IMR-90 (cell line): ENCODE results near the gene TEK. TPM values are rescaled to one million over a fixed set of nuclear protein-coding genes. Genes with fewer than 3 reads are reported as not detected.

Source experiments
- ATAC-seq: fragments of 200-7000 bp; cut with Tn5 transposase; 2 replicates; pipeline ENCODE4 v1.9.1; 2020; ENCODE audit warnings: low read depth, mild to moderate bottlenecking, moderate library complexity
- BruUV-seq: library from RNA; stranded (reverse); fragments of 400-500 nt; replicated peaks from 2 replicates; lab custom pipeline; 2021; lab: Mats Ljungman, UMichigan
- CTCF ChIA-PET: fragments of 300-600 bp; formaldehyde crosslinking; extraction: SDS; loops from one replicate; lab custom pipeline; 2021; ENCODE audit warnings: antibody characterized with exemption; lab: Yijun Ruan, JAX
- POLR2A ChIA-PET: fragments of 300-600 bp; sonication (Branson Sonifier 250); formaldehyde crosslinking; loops from one replicate; lab custom pipeline; 2022; ENCODE audit warnings: antibody characterized with exemption; ENCODE audit not compliant: unreplicated experiment; lab: Charles Lee
- DNase-seq: peaks from one replicate; pipeline ENCODE4 v3.0.0; 2013
- H2AFZ ChIP-seq: replicated peaks from 2 replicates; pipeline ENCODE3; 2013; ENCODE audit warnings: low read length, mild to moderate bottlenecking; ENCODE audit not compliant: poor library complexity
- H2AK5ac ChIP-seq: 2 replicates; pipeline ENCODE4 v1.6.1; 2013; ENCODE audit warnings: low read depth, low read length, inconsistent platforms
- H2AK9ac ChIP-seq: replicated peaks from 2 replicates; pipeline ENCODE3; 2013; ENCODE audit warnings: mild to moderate bottlenecking, low read depth, low read length, moderate library complexity; ENCODE audit not compliant: poor library complexity
- H2BK120ac ChIP-seq: 2 replicates; pipeline ENCODE4 v1.6.1; 2013; ENCODE audit warnings: low read depth, low read length, inconsistent platforms
- H2BK15ac ChIP-seq: 3 replicates; pipeline ENCODE4 v1.6.1; 2013; ENCODE audit warnings: low read depth, low read length, inconsistent platforms
- H2BK20ac ChIP-seq: 2 replicates; pipeline ENCODE4 v1.6.1; 2013; ENCODE audit warnings: low read depth, mild to moderate bottlenecking, inconsistent platforms, low read length, moderate library complexity
- H2BK5ac ChIP-seq: 2 replicates; pipeline ENCODE4 v1.6.1; 2013; ENCODE audit warnings: mild to moderate bottlenecking, low read depth, low read length, inconsistent platforms; ENCODE audit not compliant: poor library complexity, severe bottlenecking
- H3K14ac ChIP-seq: replicated peaks from 2 replicates; pipeline ENCODE4 v1.6.1; 2013; ENCODE audit warnings: low read depth, low read length, inconsistent platforms
- H3K18ac ChIP-seq: 2 replicates; pipeline ENCODE4 v1.6.1; 2013; ENCODE audit warnings: low read depth, low read length, control low read depth
- H3K23ac ChIP-seq: 2 replicates; pipeline ENCODE4 v1.6.1; 2013; ENCODE audit warnings: low read depth, low read length, inconsistent platforms
- H3K27ac ChIP-seq: 2 replicates; pipeline ENCODE4 v1.5.1; 2013; ENCODE audit warnings: mild to moderate bottlenecking, control low read depth, low read length; ENCODE audit not compliant: insufficient read depth
- H3K27me3 ChIP-seq: 2 replicates; pipeline ENCODE4 v1.6.1; 2013; ENCODE audit warnings: low read length; ENCODE audit not compliant: control insufficient read depth, insufficient read depth
- H3K36me3 ChIP-seq: 2 replicates; pipeline ENCODE4 v1.6.1; 2013; ENCODE audit warnings: low read length, mixed read lengths; ENCODE audit not compliant: control insufficient read depth, insufficient read depth
- H3K4ac ChIP-seq: 2 replicates; pipeline ENCODE4 v1.6.1; 2013; ENCODE audit warnings: low read depth, low read length, inconsistent platforms
- H3K4me1 ChIP-seq: 2 replicates; pipeline ENCODE4 v1.6.1; 2013; ENCODE audit warnings: low read length, mixed read lengths; ENCODE audit not compliant: control insufficient read depth, insufficient read depth
- H3K4me2 ChIP-seq: 2 replicates; pipeline ENCODE4 v1.6.1; 2013; ENCODE audit warnings: low read depth, mild to moderate bottlenecking, control low read depth, low read length, moderate library complexity
- H3K4me3 ChIP-seq: 2 replicates; pipeline ENCODE4 v1.5.1; 2013; ENCODE audit warnings: low read depth, mild to moderate bottlenecking, control low read depth, low read length, moderate library complexity; ENCODE audit not compliant: insufficient read depth
- H3K56ac ChIP-seq: 2 replicates; pipeline ENCODE4 v1.6.1; 2013; ENCODE audit warnings: low read length, inconsistent platforms; ENCODE audit not compliant: insufficient read depth; ENCODE audit errors: extremely low read depth
- H3K79me1 ChIP-seq, 2 experiments: 2 replicates each; pipeline ENCODE4 v1.6.1; 2013; ENCODE audit warnings: low read length in 2 of 2, inconsistent platforms in 1 of 2, low read depth in 1 of 2
- H3K9ac ChIP-seq: 2 replicates; pipeline ENCODE4 v1.6.1; 2013; ENCODE audit warnings: low read depth, low read length, control low read depth
- H3K9me1 ChIP-seq: 2 replicates; pipeline ENCODE4 v1.6.1; 2013; ENCODE audit warnings: low read length, inconsistent platforms; ENCODE audit not compliant: insufficient read depth
- H3K9me3 ChIP-seq: 2 replicates; pipeline ENCODE4 v1.6.1; 2013; ENCODE audit warnings: low read length; ENCODE audit not compliant: control insufficient read depth, insufficient read depth
- H4K20me1 ChIP-seq: 2 replicates; pipeline ENCODE4 v1.6.1; 2013; ENCODE audit warnings: low read length, inconsistent platforms; ENCODE audit not compliant: insufficient read depth
- H4K5ac ChIP-seq: 2 replicates; pipeline ENCODE4 v1.6.1; 2013; ENCODE audit warnings: mild to moderate bottlenecking, low read depth, low read length, control low read depth
- H4K8ac ChIP-seq, 2 experiments: 2 replicates each; pipeline ENCODE4 v1.6.1; 2013; ENCODE audit warnings: low read depth in 2 of 2, low read length in 2 of 2, control low read depth in 1 of 2, inconsistent platforms in 1 of 2
- H4K91ac ChIP-seq: 2 replicates; pipeline ENCODE4 v1.6.1; 2013; ENCODE audit warnings: low read depth, low read length, inconsistent platforms; ENCODE audit not compliant: insufficient read depth
- BHLHE40 ChIP-seq: fragments of 150-350 bp; IDR thresholded peaks from 2 replicates; pipeline ENCODE4 v1.6.1; 2016; ENCODE audit warnings: mild to moderate bottlenecking, low read depth, low read length
- CEBPB ChIP-seq: IDR thresholded peaks from 2 replicates; pipeline ENCODE4 v1.6.1; 2012; ENCODE audit warnings: low read depth, low read length, improper control_type of control experiment
- FOS ChIP-seq: fragments of 150-350 bp; IDR thresholded peaks from 2 replicates; pipeline ENCODE4 v1.6.1; 2016; ENCODE audit warnings: low read depth, low read length
- WGBS, 2 experiments: methylation state at CpG; one replicate each; pipeline versions ENCODE4 v1.1.5 to v1.1.7; 2013; ENCODE audit warnings: missing lambda C conversion rate in 2 of 2; ENCODE audit not compliant: insufficient read length in 1 of 2; ENCODE audit errors: extremely low coverage in 2 of 2; 5-methylcytosine and 5-hydroxymethylcytosine counted together
- dilution Hi-C: fragments of 300-500 bp; cut with HindIII; formaldehyde crosslinking; loops from one replicate; pipeline ENCODE4 v1.14.3; 2018; ENCODE audit warnings: low sequenced_read_pairs; ENCODE audit not compliant: unreplicated experiment
- in situ Hi-C: fragments of 300-500 bp; cut with MboI; formaldehyde crosslinking; loops from 3 replicates; pipeline ENCODE4 v1.14.3; 2019; ENCODE audit warnings: low sequenced_read_pairs, inconsistent platforms, mixed read lengths
- intact Hi-C: fragments of 100-400 bp; cut with micrococcal nuclease; formaldehyde crosslinking; loops from 2 replicates; pipeline ENCODE4 v1.10.0; 2022
- polyA plus RNA-seq, 3 experiments: library from polyadenylated mRNA; depleted of rRNA; stranded (reverse); fragments of >200 nt; gene quantifications; 2 replicates each; pipeline ENCODE4 v1.2.3, GENCODE V29; 2012; ENCODE audit warnings: low replicate concordance in 1 of 3
- total RNA-seq: library from RNA; depleted of rRNA; stranded (reverse); fragments of >200 nt; gene quantifications from 2 replicates; pipeline ENCODE4 v1.2.3, GENCODE V29; 2012

The TEK gene
- total and polyA plus RNA-seq, 2 of the 4 experiments (the other 2 are of a cell fraction) = 6.3 to 11.7 TPM

DNA sequence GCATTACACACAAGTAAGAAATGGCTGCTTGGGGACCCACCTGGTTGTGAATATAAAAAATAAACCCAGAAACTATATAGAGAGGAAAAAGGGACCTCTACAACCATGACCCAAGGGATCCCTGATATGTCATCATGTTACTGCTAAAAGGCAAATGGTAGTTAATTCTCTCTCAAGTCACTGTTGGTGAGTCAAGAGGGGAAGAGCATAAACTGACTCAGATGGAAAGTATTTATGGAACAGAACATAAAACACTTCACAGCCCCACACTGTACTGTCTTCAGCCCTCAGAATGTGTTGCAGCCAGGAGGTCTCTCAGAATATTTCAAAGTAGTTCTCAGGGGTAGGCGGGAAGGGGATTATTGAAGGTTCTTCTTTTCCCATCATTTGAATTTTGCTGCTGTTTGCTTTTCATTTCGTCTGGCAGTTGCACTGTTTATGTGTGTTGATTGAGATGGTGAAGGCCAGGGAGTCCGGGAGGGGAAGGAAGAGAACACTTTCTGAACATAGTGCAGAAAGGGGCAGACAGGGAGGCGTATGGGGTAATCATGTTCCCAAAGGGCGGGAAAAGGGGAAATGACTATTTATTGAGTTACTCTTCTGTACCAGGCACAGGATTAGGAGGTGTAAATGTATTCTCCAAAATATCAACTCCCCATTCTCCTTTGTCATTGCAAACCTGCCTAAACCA is 85.5 kb downstream of the TEK start:
- peaks cover 12% of the 10 kb centered on the region for H3K36me3 ChIP-seq
- no TSS peak for BruUV-seq
- H4K8ac ChIP-seq = peak overlapping the region; percentile 48 to 65
- H3K4me1 ChIP-seq = peaks cover 17% of the 10 kb centered on the region
- H3K9me3 ChIP-seq = no peaks in the 10 kb centered on the region; the same call in 1 of the 2 replicates
- H3K27ac ChIP-seq = peak overlapping the region; percentile 70
- H3K27me3 ChIP-seq = no peaks in the 10 kb centered on the region
- H2BK20ac ChIP-seq = peak overlapping the region; percentile 89
- H2BK120ac ChIP-seq = peak overlapping the region; percentile 89
- peak overlapping the region; percentile 76 for H3K4ac ChIP-seq
- H3K9ac ChIP-seq = 0 out of 2 replicates have a peak overlapping the region, but pooled peaks have one; percentile 3
- H2AK5ac ChIP-seq = peak overlapping the region; percentile 40; the same call in 1 of the 2 replicates
- in situ Hi-C loops (no loop called here), dilution Hi-C loops (no loop called here), intact Hi-C loops (no loop called here)
- H4K20me1 ChIP-seq = no peaks in the 10 kb centered on the region
- ChIA-PET CTCF (no interaction called here), POLR2A (no interaction called here)
- peak; percentile 79 for TF ChIP-seq CEBPB
- no peak for TF ChIP-seq BHLHE40
- peak; percentile 70; the same call in 1 of the 2 replicates for TF ChIP-seq FOS
- no peak overlapping the region for H2AFZ ChIP-seq
- DNase-seq (peak; percentile 87), ATAC-seq (peak; percentile 93)
- peak overlapping the region; percentile 84 for H2BK5ac ChIP-seq
- H3K56ac ChIP-seq = peak overlapping the region; percentile 57
- peak overlapping the region; percentile 63; the same call in 2 of the 3 replicates for H2BK15ac ChIP-seq
- H3K23ac ChIP-seq = peak overlapping the region; percentile 55; the same call in 1 of the 2 replicates
- peak overlapping the region; percentile 81 for H4K91ac ChIP-seq
- H3K14ac ChIP-seq = peak overlapping the region; percentile 61
- peak overlapping the region; percentile 56; the same call in 1 of the 2 replicates for H3K4me2 ChIP-seq
- peak overlapping the region; percentile 69 for H3K18ac ChIP-seq
- WGBS, 2 experiments = no CpG with 5 or more reads among the region's 5 CpGs
- peaks cover 8% of the 10 kb centered on the region; the same call in 1 of the 2 replicates for H3K9me1 ChIP-seq
- H3K4me3 ChIP-seq = no peak overlapping the region
- no peak overlapping the region for H2AK9ac ChIP-seq
- peak overlapping the region; percentile 85 for H4K5ac ChIP-seq
- peaks cover 0 to 4% of the 10 kb centered on the region in 2 experiments; a peak in 1 of 4 replicates for H3K79me1 ChIP-seq
